ENCODE measurements around the gene SYP. TPM values are rescaled to one million over a fixed set of nuclear protein-coding genes. Genes with fewer than 3 reads are reported as not detected.

Gene SYP
- total and polyA plus RNA-seq, 9 of the 15 experiments (the other 6 are each of a cell fraction or from before 2014, with no cell fraction given), result 0.48 to 5.1 (median 2.6) TPM

GRCh38 chrX:49190821-49191573, 9.0 kb downstream of the SYP start (continued):
- TF ChIP-seq, protein P1, sequence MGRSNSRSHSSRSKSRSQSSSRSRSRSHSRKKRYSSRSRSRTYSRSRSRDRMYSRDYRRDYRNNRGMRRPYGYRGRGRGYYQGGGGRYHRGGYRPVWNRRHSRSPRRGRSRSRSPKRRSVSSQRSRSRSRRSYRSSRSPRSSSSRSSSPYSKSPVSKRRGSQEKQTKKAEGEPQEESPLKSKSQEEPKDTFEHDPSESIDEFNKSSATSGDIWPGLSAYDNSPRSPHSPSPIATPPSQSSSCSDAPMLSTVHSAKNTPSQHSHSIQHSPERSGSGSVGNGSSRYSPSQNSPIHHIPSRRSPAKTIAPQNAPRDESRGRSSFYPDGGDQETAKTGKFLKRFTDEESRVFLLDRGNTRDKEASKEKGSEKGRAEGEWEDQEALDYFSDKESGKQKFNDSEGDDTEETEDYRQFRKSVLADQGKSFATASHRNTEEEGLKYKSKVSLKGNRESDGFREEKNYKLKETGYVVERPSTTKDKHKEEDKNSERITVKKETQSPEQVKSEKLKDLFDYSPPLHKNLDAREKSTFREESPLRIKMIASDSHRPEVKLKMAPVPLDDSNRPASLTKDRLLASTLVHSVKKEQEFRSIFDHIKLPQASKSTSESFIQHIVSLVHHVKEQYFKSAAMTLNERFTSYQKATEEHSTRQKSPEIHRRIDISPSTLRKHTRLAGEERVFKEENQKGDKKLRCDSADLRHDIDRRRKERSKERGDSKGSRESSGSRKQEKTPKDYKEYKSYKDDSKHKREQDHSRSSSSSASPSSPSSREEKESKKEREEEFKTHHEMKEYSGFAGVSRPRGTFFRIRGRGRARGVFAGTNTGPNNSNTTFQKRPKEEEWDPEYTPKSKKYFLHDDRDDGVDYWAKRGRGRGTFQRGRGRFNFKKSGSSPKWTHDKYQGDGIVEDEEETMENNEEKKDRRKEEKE (IDR thresholded peaks at IDR 0.05; ENCODE audit: borderline replicate concordance in 1 of 2, control insufficient read depth in 1 of 2, low read depth in 2 of 2, low read length in 1 of 2), result no peak
- TF ChIP-seq PHF21A (IDR thresholded peaks at IDR 0.05; ENCODE audit: borderline replicate concordance, low read depth) (no peak), MEIS2 (IDR thresholded peaks at IDR 0.05; ENCODE audit: partially characterized antibody) (peak; percentile 73), PBX2 (CRISPR knock-in tag; IDR thresholded peaks at IDR 0.05; ENCODE audit: low read depth) (peak; percentile 56), PBX2 (tag; conservative IDR thresholded peaks at IDR 0.05; ENCODE audit: low read depth) (peak; percentile 100), DACH1 (IDR thresholded peaks at IDR 0.05; ENCODE audit: partially characterized antibody) (no peak)
